ENCODE measurements around the gene BEX2.

DNA sequence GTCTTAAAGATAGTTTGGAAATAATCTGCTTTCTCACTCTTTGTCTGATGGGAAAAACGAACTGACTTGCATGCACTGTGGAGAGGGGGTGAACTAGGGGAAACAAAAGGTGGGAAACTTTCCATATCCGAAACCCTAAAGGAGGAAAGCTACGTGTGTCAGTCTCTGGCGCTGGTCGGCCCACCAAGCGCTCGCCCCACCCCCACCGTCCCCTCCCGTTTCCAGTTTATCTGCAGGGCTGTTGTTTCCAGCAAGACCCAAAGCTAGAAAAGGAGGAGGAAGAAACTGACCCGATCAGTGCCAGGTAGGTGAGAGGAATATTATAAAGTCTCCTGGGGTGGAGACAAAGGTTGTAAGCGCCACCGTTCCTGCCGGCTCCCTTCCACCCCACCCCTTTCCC is 46.1 kb upstream of the BEX2 start:
- TF ChIP-seq GATA1 (IDR thresholded peaks at IDR 0.05; ENCODE audit: low read depth, low read length) = no peak
- no peak for TF ChIP-seq POLR2A (IDR thresholded peaks at IDR 0.05; ENCODE audit: low read length)

All from erythroblast (primary cell).